Stimulated activated CD8-positive, alpha-beta memory T cell treated with anti-CD3 and anti-CD28 coated beads, Interleukin-12 subunit alpha, Interleukin-12 subunit beta, amount 100 ng/mL, for 24 hours (primary cell): ENCODE measurements around the gene OSBPL10.

Experiments
- DNase-seq: peaks from one replicate; pipeline ENCODE4 v3.0.0-alpha.2; 2020; ENCODE audit errors: extremely low read depth

The OSBPL10 gene

GRCh38 chr3:31851278-31851677 lies 129.8 kb downstream of the OSBPL10 start:
- no peak for DNase-seq

DNA sequence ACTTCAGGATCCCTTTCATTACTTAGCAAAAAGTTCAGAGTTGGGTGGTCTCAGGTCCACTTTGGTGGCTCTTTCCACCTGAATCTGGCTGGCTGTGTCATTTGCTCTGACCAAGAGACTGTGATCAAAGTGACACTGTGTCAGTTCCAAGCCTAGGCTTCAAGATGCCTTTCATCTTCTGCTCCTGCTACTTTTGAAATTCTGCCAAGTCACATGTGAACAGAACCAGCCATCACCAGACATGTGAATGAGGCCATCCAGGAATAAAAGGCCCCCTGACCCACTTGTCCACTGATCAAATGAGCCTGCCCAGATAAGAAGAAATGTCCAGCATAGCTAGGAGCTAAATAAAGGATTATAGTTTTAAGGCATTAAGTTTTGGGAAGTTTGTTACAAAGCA lies 132.2 kb downstream of the OSBPL10 start:
- DNase-seq, result no peak

GRCh38 chr3:31848163-31848818 lies 132.8 kb downstream of the OSBPL10 start:
- no peak for DNase-seq

- DNase-seq, result no peak
Observed at GRCh38 chr3:31847760-31848159, 133.3 kb downstream of the OSBPL10 start.

DNA sequence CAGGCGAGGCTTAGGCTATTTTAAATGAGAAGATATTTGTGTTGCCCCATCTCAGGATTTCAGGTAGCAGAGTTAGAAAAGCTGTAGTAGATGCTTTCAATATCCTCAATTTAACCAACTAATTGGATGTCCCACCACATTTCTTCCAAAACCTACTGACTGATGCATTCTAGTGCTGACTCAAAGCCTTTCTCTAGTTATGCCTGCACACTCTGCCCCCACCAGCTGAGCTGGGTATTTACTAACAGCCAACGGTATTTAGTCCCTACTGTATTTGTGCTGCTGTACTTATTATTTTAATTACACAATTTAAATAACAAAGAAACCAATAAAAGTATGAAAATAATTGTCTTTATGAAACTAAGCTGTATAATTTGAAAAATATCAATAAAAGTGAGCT lies 139.5 kb downstream of the OSBPL10 start:
- no peak for DNase-seq

GRCh38 chr3:31840252-31840651 lies 140.8 kb downstream of the OSBPL10 start:
- no peak for DNase-seq

- DNase-seq, result no peak
Observed at GRCh38 chr3:31839144-31839917, 141.7 kb downstream of the OSBPL10 start.

- no peak for DNase-seq
Observed at GRCh38 chr3:31836131-31837075, 144.7 kb downstream of the OSBPL10 start.

DNA sequence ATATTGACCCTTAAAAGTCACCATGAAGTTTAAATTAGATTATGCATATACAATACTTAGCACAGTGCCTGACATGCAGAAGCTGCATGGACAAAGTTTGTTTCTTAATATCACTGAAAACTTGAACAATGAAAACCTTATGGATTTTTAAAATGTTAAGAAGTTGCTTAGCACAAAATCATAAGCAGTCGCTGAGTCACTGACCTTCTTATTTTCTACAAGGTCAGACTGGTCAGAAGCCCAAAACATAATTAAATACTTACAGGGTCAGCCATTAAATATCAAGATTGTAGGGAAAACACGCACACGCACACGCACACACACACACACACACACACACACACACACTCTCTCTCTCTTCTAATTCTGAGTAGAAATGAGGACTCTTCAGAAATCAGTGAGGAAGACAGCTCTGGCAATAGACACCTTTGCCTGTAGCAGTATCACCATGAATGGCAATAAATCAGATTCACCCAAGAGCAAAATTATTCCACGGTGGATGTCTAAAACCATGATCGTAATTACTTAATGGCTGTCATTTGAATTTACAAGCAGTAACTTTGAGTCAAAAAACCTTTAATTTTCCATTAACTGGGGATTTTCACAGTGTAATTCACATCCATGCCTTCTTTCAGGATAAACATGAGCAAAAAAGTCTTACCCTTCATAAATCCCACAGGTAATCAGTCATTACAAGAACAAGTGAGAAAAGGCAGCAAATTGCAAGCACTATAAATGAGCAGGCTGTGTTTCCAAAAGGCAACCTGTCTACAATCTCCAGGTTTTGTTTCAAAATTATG lies 147.5 kb downstream of the OSBPL10 start:
- DNase-seq, result no peak

DNA sequence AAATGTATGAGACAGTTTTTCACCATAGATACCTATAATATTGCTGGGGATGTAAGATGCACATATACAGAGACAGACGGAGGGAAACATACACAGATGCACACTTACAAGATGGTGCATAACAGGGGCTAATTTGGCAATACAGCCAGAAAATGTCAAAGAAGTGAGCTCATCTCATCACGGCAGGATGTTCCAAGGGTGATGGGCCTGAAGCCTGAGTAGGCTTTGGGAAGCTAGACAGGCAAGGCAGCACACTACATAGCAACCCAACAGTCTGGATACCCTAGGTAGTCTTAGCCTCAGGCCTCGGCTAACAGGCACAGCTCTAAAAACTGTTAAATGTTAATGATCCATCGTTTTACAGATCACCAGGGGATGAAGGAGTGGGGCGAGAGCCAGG lies 148.5 kb downstream of the OSBPL10 start:
- DNase-seq, result no peak

GRCh38 chr3:31831591-31831990 lies 149.5 kb downstream of the OSBPL10 start:
- DNase-seq, result no peak

DNA sequence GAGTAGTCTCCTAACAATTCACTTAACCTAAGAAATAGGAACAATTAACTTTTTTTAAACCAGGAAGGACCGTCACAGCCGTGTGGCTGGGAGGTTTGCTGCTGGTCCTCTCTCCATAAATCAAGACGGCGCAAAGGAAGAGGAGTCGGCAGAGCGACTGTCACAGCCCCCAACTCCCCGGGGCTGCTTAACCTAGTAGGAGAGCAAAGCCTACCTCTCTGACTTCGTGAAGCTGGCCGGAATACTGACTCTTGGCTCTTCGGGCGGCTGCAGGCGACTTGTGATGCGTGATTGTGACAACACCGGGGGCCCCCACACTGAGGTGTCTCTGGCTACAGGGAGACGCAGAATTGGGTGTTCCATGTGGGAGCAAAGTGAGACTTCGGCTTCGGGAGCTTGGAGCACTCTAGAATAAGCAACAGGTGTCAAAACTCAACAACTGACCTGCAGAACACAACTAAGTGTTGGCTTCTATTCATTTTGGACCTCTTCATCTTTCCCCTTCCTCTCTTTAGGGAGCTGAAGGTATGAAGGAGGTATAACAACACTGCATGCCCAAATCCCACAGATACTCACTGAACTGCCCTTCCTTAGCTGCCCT lies 151.1 kb downstream of the OSBPL10 start:
- DNase-seq, result no peak

DNA sequence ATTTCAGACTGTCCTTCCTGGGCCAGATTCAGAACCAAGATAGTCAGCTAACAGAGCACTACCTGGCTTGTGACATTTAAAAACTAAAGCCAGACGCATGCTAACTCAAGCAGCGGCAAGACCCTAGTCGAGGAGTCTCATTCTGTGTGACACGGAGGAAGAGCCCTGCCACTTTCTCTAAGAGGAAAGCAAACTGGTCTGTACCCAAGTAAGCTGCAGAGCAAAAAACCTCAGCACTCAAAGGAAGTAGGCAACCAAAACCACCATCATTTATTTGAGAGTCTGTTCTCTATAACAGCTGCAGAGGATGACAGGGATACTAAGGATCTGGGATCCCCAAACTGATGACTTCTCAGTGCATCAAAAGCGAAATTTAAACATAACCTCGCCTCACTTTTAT lies 152.1 kb downstream of the OSBPL10 start:
- no peak for DNase-seq

DNA sequence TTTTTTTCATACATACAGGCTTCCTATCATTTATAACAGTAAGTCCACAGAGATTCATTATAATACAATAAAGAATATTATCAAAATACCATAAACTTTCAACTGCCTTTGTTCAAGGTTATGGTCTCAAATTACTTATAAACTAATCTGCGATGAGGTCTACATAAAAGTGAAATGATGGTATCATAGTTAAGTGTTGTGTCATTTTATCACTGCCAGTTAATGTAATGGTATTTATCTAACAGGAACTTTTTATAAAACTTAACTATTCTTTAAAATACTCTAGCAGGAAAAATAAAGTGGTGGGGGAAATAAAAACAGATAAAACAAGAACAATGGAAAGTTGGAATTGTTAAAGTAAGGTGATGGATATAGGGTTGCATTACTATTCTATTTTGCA lies 153.1 kb downstream of the OSBPL10 start:
- DNase-seq, result no peak

DNA sequence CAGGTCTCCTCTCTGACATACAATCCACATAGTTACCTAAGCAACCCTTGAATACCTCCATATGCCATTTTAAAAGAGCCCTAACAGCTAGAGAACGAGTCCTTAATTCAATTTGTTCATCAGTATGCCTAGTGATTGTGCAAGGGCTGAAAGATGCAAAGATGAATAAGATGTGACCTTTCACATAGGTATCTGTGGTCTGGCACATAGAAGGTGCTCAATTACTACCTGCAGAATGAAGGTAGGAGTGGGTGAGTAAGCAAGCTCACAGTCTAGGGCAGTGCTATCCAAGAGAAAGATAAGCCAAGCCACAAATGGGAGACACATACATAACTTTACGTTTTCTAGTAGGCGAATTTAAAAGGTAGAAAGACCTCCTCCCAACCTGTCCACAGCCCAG lies 157.9 kb downstream of the OSBPL10 start:
- no peak for DNase-seq

- no peak for DNase-seq
Observed at GRCh38 chr3:31821118-31821517, 159.9 kb downstream of the OSBPL10 start.

- DNase-seq, result no peak
Observed at GRCh38 chr3:31819441-31819840, 161.6 kb downstream of the OSBPL10 start.

GRCh38 chr3:31817411-31817966 lies 163.6 kb downstream of the OSBPL10 start:
- DNase-seq, result no peak

GRCh38 chr3:31815631-31816440 lies 165.2 kb downstream of the OSBPL10 start:
- DNase-seq, result no peak

- no peak for DNase-seq
Observed at GRCh38 chr3:31815006-31815405, 166.1 kb downstream of the OSBPL10 start.
